ENCODE data around the gene SLC6A12.

GRCh38 chr12:180445-180844, 33.5 kb downstream of the SLC6A12 start:
- TF ChIP-seq, protein P1, sequence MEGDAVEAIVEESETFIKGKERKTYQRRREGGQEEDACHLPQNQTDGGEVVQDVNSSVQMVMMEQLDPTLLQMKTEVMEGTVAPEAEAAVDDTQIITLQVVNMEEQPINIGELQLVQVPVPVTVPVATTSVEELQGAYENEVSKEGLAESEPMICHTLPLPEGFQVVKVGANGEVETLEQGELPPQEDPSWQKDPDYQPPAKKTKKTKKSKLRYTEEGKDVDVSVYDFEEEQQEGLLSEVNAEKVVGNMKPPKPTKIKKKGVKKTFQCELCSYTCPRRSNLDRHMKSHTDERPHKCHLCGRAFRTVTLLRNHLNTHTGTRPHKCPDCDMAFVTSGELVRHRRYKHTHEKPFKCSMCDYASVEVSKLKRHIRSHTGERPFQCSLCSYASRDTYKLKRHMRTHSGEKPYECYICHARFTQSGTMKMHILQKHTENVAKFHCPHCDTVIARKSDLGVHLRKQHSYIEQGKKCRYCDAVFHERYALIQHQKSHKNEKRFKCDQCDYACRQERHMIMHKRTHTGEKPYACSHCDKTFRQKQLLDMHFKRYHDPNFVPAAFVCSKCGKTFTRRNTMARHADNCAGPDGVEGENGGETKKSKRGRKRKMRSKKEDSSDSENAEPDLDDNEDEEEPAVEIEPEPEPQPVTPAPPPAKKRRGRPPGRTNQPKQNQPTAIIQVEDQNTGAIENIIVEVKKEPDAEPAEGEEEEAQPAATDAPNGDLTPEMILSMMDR (conservative IDR thresholded peaks at IDR 0.05 in 1 of 2, IDR thresholded peaks at IDR 0.05 in 1 of 2; ENCODE audit: extremely low read depth in 1 of 2, insufficient read depth in 1 of 2, low read depth in 1 of 2, low read length in 2 of 2), result no peak
- TF ChIP-seq EZH2 (IDR thresholded peaks at IDR 0.05; ENCODE audit: borderline replicate concordance, low read length), result no peak

All from mammary epithelial cell (primary cell).